NT2/D1 (cell line): ENCODE measurements around the gene CLUH.
"Not testable (repeated sequence)": the region's sequence is repeated elsewhere in the genome, so short reads cannot be mapped to it uniquely, and the experiment has no call there.

ENCODE experiments used
- DNase-seq: peaks from one replicate; pipeline ENCODE4 v3.0.0-alpha.2; 2011; ENCODE audit warnings: low read depth, low spot score
- H3K27me3 ChIP-seq: 2 replicates; pipeline ENCODE4 v1.6.0; 2011; ENCODE audit warnings: mild to moderate bottlenecking; ENCODE audit not compliant: insufficient read length, insufficient read depth
- H3K36me3 ChIP-seq: 2 replicates; pipeline ENCODE4 v1.6.1; 2011; ENCODE audit warnings: mild to moderate bottlenecking, low read length, mixed read lengths; ENCODE audit not compliant: insufficient read depth, insufficient read length
- H3K4me1 ChIP-seq: 2 replicates; pipeline ENCODE4 v1.5.1; 2011; ENCODE audit not compliant: insufficient read depth, insufficient read length
- H3K4me3 ChIP-seq: 2 replicates; pipeline ENCODE4 v1.5.1; 2011; ENCODE audit warnings: low read depth; ENCODE audit not compliant: insufficient read length
- H3K9ac ChIP-seq: 2 replicates; pipeline ENCODE4 v1.6.0; 2011; ENCODE audit warnings: low read depth; ENCODE audit not compliant: insufficient read length
- H3K9me3 ChIP-seq: 2 replicates; pipeline ENCODE4 v1.5.1; 2011; ENCODE audit warnings: mild to moderate bottlenecking, low read length; ENCODE audit not compliant: insufficient read depth
- SUZ12 ChIP-seq: IDR thresholded peaks from 2 replicates; pipeline ENCODE4 v1.6.1; 2011; ENCODE audit not compliant: insufficient read length, insufficient read depth; ENCODE audit errors: extremely low read depth
- YY1 ChIP-seq: IDR thresholded peaks from 2 replicates; pipeline ENCODE4 v1.6.1; 2011; ENCODE audit not compliant: insufficient read length, insufficient read depth
- ZNF274 ChIP-seq: IDR thresholded peaks from 2 replicates; pipeline ENCODE4 v1.6.1; 2011; ENCODE audit warnings: mild to moderate bottlenecking, low read depth, low read length

CLUH gene

GRCh38 chr17:2656283-2656682 lies 55.3 kb downstream of the CLUH start:
- no peak for DNase-seq
- no peaks in the 10 kb centered on the region for H3K9me3 ChIP-seq
- no peak overlapping the region for H3K9ac ChIP-seq
- H3K4me1 ChIP-seq, result no peaks in the 10 kb centered on the region
- H3K4me3 ChIP-seq, result no peak overlapping the region
- H3K27me3 ChIP-seq, result no peaks in the 10 kb centered on the region
- H3K36me3 ChIP-seq, result peaks cover 15% of the 10 kb centered on the region
- no peak for TF ChIP-seq YY1
- TF ChIP-seq SUZ12, result no peak
- no peak for TF ChIP-seq ZNF274

GRCh38 chr17:2655546-2655945 lies 56.0 kb downstream of the CLUH start:
- no peaks in the 10 kb centered on the region for H3K27me3 ChIP-seq
- DNase-seq, result no peak
- H3K36me3 ChIP-seq, result peaks cover 15% of the 10 kb centered on the region
- H3K4me3 ChIP-seq, result no peak overlapping the region
- H3K4me1 ChIP-seq, result no peaks in the 10 kb centered on the region
- TF ChIP-seq YY1, result no peak
- TF ChIP-seq SUZ12, result no peak
- TF ChIP-seq ZNF274, result no peak
- H3K9me3 ChIP-seq, result no peaks in the 10 kb centered on the region
- H3K9ac ChIP-seq, result no peak overlapping the region

- not testable (repeated sequence) for DNase-seq, H3K27me3 ChIP-seq
- H3K36me3 ChIP-seq, result peaks cover 20% of the 10 kb centered on the region
These were observed 58.7 kb downstream of the CLUH start for GRCh38 chr17:2652911-2653310.

GRCh38 chr17:2649191-2649590 lies 62.4 kb downstream of the CLUH start:
- no peak for DNase-seq
- H3K4me1 ChIP-seq, result no peaks in the 10 kb centered on the region
- H3K36me3 ChIP-seq, result peaks cover 19% of the 10 kb centered on the region
- H3K27me3 ChIP-seq, result no peaks in the 10 kb centered on the region
- TF ChIP-seq SUZ12, result no peak
- no peak for TF ChIP-seq ZNF274
- no peak for TF ChIP-seq YY1
- no peak overlapping the region for H3K4me3 ChIP-seq
- no peaks in the 10 kb centered on the region for H3K9me3 ChIP-seq
- no peak overlapping the region for H3K9ac ChIP-seq

More at GRCh38 chr17:2652911-2653310, 58.7 kb downstream of the CLUH start:
- not testable (repeated sequence) for H3K4me3 ChIP-seq, H3K9me3 ChIP-seq, H3K4me1 ChIP-seq, H3K9ac ChIP-seq

- H3K4me1 ChIP-seq, result no peaks in the 10 kb centered on the region
- H3K9me3 ChIP-seq, result no peaks in the 10 kb centered on the region
- no peak overlapping the region for H3K9ac ChIP-seq
- no peak for DNase-seq
- H3K27me3 ChIP-seq, result no peaks in the 10 kb centered on the region
- H3K4me3 ChIP-seq, result no peak overlapping the region
- no peak for TF ChIP-seq ZNF274
- no peak for TF ChIP-seq YY1
- no peak for TF ChIP-seq SUZ12
- peaks cover 14% of the 10 kb centered on the region for H3K36me3 ChIP-seq
These were observed 63.6 kb downstream of the CLUH start for GRCh38 chr17:2647957-2648356.

- TF ChIP-seq SUZ12, result no peak
- TF ChIP-seq ZNF274, result no peak
- no peak for TF ChIP-seq YY1
- no peaks in the 10 kb centered on the region for H3K9me3 ChIP-seq
- peaks cover 28% of the 10 kb centered on the region for H3K36me3 ChIP-seq
- H3K27me3 ChIP-seq, result no peaks in the 10 kb centered on the region
- no peaks in the 10 kb centered on the region for H3K4me1 ChIP-seq
- no peak overlapping the region for H3K9ac ChIP-seq
- DNase-seq, result no peak
- no peak overlapping the region for H3K4me3 ChIP-seq
These were observed 66.6 kb downstream of the CLUH start for GRCh38 chr17:2644971-2645370.
